ENCODE measurements around the gene TRMT10A. TPM values are rescaled to one million over a fixed set of nuclear protein-coding genes. Genes with fewer than 3 reads are reported as not detected.

Gene TRMT10A
- 1 to 10 TPM; 6.0 to 9.0 (median 6.2) TPM for total RNA-seq

- no peak for TF ChIP-seq CTCF (IDR thresholded peaks at IDR 0.05; ENCODE audit: low read depth)
Observed at GRCh38 chr4:99563310-99564186, at the start of gene TRMT10A. Gene TRMT10A, minus strand, starts transcription at chr4:99564039. Its CDS starts 4,701 bp downstream, at chr4:99559338.

DNA sequence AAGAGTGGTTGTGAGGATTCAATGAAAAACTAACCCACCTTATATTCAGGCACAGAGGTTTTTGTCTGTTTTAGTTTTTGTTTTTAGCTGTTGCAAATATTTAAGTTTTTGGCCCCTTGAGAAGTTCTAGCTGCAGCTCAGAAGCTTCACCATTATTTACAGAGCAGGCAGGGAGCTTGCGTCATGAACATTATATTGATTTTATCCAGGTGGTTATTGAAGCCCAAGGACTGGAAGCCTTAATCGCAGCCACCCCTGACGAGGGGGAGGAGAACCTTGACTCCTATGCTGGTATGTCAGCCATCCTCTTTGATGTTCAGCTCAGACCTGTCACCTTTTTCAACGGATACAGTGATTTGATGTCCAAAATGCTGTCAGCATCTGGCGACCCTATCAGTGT is 48.9 kb upstream of the TRMT10A start:
- TF ChIP-seq CTCF (IDR thresholded peaks at IDR 0.05; ENCODE audit: low read depth) = no peak

- no peak for TF ChIP-seq CTCF (IDR thresholded peaks at IDR 0.05; ENCODE audit: low read depth)
Observed at GRCh38 chr4:99612281-99612680, 48.4 kb upstream of the TRMT10A start.

DNA sequence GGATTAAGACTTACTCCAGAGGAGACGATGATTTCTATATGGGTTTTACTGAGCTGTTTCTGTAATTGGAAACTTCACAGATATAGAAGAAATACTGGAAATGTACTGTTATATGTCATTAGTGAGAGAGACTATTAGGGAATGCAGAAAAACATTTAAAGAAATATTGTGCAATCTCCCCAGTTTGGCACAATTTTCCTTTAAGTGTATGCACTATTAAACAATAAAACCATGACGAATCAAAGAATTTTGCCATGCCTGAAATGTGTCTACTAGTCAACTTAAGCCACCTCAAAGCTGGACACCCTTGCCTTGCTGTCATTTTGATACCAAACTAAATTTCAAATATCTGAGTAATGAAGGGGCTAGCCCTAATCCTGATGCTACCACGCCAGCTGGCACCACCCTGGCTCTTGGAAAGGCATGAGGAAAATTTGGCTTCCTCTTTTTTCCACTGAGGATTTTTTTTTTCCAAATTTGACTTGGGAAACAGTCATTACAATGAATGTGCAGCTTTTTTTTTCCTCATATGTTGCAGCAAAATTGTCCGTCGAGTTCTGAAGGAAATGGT is 46.9 kb upstream of the TRMT10A start:
- no peak for TF ChIP-seq CTCF (IDR thresholded peaks at IDR 0.05; ENCODE audit: low read depth)

- TF ChIP-seq CTCF (IDR thresholded peaks at IDR 0.05; ENCODE audit: low read depth) = no peak
Observed at GRCh38 chr4:99608417-99608816, 44.6 kb upstream of the TRMT10A start.

DNA sequence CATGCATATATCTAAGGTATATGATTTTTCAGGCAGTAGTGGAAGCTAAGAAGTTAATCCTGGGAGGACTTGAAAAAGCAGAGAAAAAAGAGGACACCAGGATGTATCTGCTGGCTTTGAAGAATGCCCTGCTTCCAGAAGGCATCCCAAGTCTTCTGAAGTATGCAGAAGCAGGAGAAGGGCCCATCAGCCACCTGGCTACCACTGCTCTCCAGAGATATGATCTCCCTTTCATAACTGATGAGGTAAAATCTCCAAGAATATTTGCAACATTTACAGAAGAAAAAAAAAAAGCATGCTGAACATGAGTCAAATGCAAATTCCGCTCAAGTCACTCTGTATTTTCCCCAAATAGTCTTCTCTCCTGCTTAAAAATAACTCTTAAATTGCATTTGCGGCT is 42.9 kb upstream of the TRMT10A start:
- TF ChIP-seq CTCF (IDR thresholded peaks at IDR 0.05; ENCODE audit: low read depth) = no peak

- no peak for TF ChIP-seq CTCF (IDR thresholded peaks at IDR 0.05; ENCODE audit: low read depth)
Observed at GRCh38 chr4:99594818-99595217, 31.0 kb upstream of the TRMT10A start.
